ENCODE results near the gene ITGA5.

Gene ITGA5

DNA sequence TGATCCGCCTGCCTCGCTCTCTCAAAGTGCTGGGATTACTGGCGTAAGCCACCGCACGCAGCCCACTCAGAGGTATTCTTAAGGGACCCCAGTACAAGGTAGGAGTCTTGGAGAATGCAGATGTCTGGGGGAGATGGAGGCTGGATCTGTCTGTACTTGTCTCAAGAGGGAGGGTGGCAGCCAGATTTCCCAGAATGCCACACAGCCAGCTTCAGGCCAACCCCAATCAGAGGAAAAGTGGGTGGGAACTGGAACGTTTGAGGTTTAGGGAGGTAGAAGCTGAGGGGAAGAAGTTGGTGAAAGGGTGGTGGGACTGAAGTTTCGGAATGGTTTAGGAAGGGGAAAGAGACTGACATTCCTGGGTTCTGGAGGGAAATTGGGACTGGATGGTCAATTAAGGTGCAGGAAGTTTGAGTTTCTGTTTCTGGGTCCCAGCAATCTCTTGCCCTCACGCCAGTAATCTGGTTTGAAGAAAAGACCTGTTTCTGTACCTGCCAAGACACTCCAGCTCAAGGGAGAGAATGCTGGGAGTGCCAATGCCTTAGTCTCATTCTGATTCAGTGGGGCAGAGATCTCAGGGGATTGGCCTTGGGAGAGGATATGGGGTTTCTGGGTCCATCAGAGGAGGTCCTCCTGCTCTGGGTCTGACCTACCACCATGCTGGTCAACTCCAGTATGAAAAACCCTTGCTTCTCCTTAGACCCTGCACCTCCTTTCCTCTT is 26.4 kb downstream of the ITGA5 start:
- no peak for TF ChIP-seq CTCF (conservative IDR thresholded peaks at IDR 0.05; ENCODE audit: control insufficient read depth, insufficient read depth, low read depth, low read length)
- no peak for DNase-seq (ENCODE audit: low read depth)
- no peak overlapping the region for H3K4me3 ChIP-seq (ENCODE audit: control insufficient read depth, low read depth, low read length)

GRCh38 chr12:54390668-54391551 is 28.2 kb downstream of the ITGA5 start:
- no peak for DNase-seq (ENCODE audit: low read depth)
- H3K4me3 ChIP-seq (ENCODE audit: control insufficient read depth, low read depth, low read length), result no peak overlapping the region
- no peak for TF ChIP-seq CTCF (conservative IDR thresholded peaks at IDR 0.05; ENCODE audit: control insufficient read depth, insufficient read depth, low read depth, low read length)

DNA sequence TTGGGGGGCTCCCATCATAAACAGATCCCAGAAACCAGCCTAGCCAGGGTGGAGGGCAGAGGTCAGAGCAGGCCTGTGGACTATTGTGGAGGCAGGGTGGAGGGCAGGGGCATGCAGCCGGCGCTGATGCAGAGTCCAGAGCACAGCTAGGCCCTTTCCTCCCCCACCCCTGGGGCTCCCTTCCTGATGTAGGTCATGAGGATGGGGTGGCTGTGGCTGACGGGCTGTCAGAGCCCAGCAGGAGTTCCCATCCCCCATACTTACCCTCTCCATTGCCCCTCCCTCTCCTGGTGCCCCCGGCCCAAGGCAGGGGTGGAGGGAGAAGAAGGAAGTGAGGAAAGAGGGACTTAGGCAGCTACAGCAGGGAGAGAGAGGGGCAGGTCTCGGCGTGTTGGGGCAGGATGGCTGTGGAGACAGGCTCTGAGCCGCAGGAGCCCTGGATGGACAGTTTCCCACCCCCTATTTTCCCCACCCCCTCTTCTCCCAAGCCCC is 28.8 kb downstream of the ITGA5 start:
- TF ChIP-seq CTCF (conservative IDR thresholded peaks at IDR 0.05; ENCODE audit: control insufficient read depth, insufficient read depth, low read depth, low read length), result no peak
- no peak for DNase-seq (ENCODE audit: low read depth)
- H3K4me3 ChIP-seq (ENCODE audit: control insufficient read depth, low read depth, low read length), result no peak overlapping the region

GRCh38 chr12:54389607-54390175 is 29.4 kb downstream of the ITGA5 start:
- no peak overlapping the region for H3K4me3 ChIP-seq (ENCODE audit: control insufficient read depth, low read depth, low read length)
- TF ChIP-seq CTCF (conservative IDR thresholded peaks at IDR 0.05; ENCODE audit: control insufficient read depth, insufficient read depth, low read depth, low read length), result no peak

GRCh38 chr12:54389134-54389508 is 29.9 kb downstream of the ITGA5 start:
- no peak overlapping the region for H3K4me3 ChIP-seq (ENCODE audit: control insufficient read depth, low read depth, low read length)
- TF ChIP-seq CTCF (conservative IDR thresholded peaks at IDR 0.05; ENCODE audit: control insufficient read depth, insufficient read depth, low read depth, low read length), result no peak
- DNase-seq (ENCODE audit: low read depth), result no peak

More at GRCh38 chr12:54389607-54390175, 29.4 kb downstream of the ITGA5 start:
- DNase-seq (ENCODE audit: low read depth), result no peak

GRCh38 chr12:54388237-54389133 is 30.6 kb downstream of the ITGA5 start:
- no peak for TF ChIP-seq CTCF (conservative IDR thresholded peaks at IDR 0.05; ENCODE audit: control insufficient read depth, insufficient read depth, low read depth, low read length)
- no peak overlapping the region for H3K4me3 ChIP-seq (ENCODE audit: control insufficient read depth, low read depth, low read length)
- no peak for DNase-seq (ENCODE audit: low read depth)
